Gastroesophageal sphincter (tissue), 3 donors: ENCODE measurements around the gene ADARB1.

Source experiments
- EP300 ChIP-seq: sonication (generic); formaldehyde crosslinking; IDR thresholded peaks from one replicate; pipeline ENCODE4 v1.6.1; 2017; ENCODE audit warnings: antibody characterized with exemption, mild to moderate bottlenecking
- POLR2A ChIP-seq, 2 donors: fragments of 450-650 bp; IDR thresholded peaks; one replicate each; pipeline ENCODE4 v1.6.1; 2017; ENCODE audit warnings: antibody characterized with exemption in 2 of 2, mild to moderate bottlenecking in 2 of 2, moderate library complexity in 1 of 2
- POLR2AphosphoS5 ChIP-seq: sonication (generic); formaldehyde crosslinking; IDR thresholded peaks from one replicate; pipeline ENCODE4 v1.6.1; 2017; ENCODE audit warnings: antibody characterized with exemption
- TF ChIP-seq, protein P1 (sequence below), 4 experiments: fragments of 200-600 bp in 2 of 4; fragments of 450-650 bp in 2 of 4; sonication (generic) in 1 of 4; IDR thresholded peaks; one replicate each; pipeline ENCODE4 v1.5.1; 2017 to 2019; ENCODE audit warnings: antibody characterized with exemption in 4 of 4, mild to moderate bottlenecking in 2 of 4, moderate library complexity in 2 of 4

DNA sequence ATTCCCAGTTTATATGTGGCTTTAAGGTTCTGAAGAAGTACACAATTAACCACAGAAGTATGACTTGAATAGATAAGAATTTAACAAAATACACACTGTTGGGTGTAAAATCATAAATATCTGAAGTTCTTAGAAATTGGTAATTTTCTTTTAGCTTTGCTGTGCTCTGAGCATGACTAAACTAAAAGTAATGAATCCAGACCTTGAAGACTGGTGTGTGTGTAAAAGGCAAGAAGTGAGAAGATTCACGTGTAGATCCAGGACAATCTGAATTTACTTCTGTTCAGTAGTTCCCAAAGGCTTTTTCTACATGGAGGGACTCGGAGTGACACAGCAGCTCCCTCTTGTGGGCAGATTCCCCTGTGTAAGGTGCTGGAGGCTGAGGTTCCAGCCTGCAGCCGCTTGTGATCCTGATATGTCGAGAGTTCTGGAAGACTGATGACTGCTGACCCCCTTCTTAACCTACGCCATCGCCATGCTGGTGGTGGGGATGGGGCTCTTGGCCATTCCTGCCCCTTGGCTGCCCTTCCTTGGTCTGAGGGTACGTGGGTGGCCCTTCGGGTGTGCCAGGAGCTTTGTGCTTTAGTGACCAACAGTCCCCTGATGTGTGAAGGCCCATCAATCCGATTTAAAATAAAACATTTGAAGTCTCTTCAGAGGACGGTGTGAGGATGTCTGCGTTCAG is 62.7 kb downstream of the ADARB1 start:
- TF ChIP-seq, protein P1, sequence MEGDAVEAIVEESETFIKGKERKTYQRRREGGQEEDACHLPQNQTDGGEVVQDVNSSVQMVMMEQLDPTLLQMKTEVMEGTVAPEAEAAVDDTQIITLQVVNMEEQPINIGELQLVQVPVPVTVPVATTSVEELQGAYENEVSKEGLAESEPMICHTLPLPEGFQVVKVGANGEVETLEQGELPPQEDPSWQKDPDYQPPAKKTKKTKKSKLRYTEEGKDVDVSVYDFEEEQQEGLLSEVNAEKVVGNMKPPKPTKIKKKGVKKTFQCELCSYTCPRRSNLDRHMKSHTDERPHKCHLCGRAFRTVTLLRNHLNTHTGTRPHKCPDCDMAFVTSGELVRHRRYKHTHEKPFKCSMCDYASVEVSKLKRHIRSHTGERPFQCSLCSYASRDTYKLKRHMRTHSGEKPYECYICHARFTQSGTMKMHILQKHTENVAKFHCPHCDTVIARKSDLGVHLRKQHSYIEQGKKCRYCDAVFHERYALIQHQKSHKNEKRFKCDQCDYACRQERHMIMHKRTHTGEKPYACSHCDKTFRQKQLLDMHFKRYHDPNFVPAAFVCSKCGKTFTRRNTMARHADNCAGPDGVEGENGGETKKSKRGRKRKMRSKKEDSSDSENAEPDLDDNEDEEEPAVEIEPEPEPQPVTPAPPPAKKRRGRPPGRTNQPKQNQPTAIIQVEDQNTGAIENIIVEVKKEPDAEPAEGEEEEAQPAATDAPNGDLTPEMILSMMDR (IDR thresholded peaks at IDR 0.05): peak; percentile 79 to 89 (median 88)
- no peak for TF ChIP-seq POLR2A (IDR thresholded peaks at IDR 0.05)
- TF ChIP-seq EP300: no peak
- TF ChIP-seq POLR2AphosphoS5: no peak
